Hepatocyte (in vitro differentiated cells): ENCODE measurements around the gene SIGLEC10.

Experiments used
- CTCF ChIP-seq: fragments of 200-600 bp; sonication (generic); IDR thresholded peaks from 2 replicates; pipeline ENCODE4 v1.5.1; 2016; ENCODE audit warnings: antibody characterized with exemption, mild to moderate bottlenecking; ENCODE audit not compliant: poor library complexity
- EZH2 ChIP-seq: fragments of 200-600 bp; sonication (generic); IDR thresholded peaks from 2 replicates; pipeline ENCODE4 v1.6.1; 2016; ENCODE audit warnings: antibody characterized with exemption, mild to moderate bottlenecking, borderline replicate concordance
- EZH2phosphoT487 ChIP-seq: fragments of 200-600 bp; sonication (generic); IDR thresholded peaks from one replicate; pipeline ENCODE4 v1.6.1; 2018; ENCODE audit warnings: antibody characterized with exemption, mild to moderate bottlenecking, low read depth, moderate library complexity; ENCODE audit not compliant: unreplicated experiment, severe bottlenecking

- TF ChIP-seq CTCF (no peak), EZH2phosphoT487 (no peak), EZH2 (no peak)
These were observed 50.8 kb downstream of the SIGLEC10 start for GRCh38 chr19:51366389-51367254.
